Measurements from ENCODE around the gene PREX1. TPM values are rescaled to one million over a fixed set of nuclear protein-coding genes. Genes with fewer than 3 reads are reported as not detected.

PREX1 gene
- total and polyA plus RNA-seq, 2 donors from 2014 or later = 8.5 to 38.2 TPM

DNA sequence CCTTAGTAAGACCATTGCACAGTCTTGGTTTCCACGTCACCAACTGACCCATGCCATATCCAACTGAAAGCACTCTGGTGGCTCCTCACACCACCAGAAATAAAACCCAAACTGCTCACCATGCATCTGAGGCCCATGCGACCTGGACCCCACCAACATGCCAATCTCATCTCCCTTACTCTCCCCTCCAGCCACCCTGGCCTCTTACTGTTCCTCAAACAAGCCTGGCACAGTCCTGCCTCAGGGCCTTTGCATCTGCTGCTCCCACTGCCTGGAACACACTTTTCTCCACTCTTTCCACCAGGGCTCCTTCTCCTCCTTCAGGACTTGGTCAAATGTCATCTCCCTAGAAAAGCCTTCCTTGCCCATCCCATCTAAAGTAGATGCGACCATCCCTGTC, 8.7 kb downstream of the PREX1 start:
- Histone ChIP-seq H3K4me1 (ENCODE audit: control insufficient read depth in 2 of 3, insufficient read depth in 2 of 3, low read depth in 1 of 3, low read length in 3 of 3) (peaks cover 0 to 16% (median 0%) of the 10 kb centered on the region in 3 donors), H3K9ac (ENCODE audit: low read length in 3 of 3) (no peak overlapping the region), H3K27me3 (ENCODE audit: control insufficient read depth, insufficient read depth, low read length) (no peaks in the 10 kb centered on the region), H3K36me3 (ENCODE audit: control insufficient read depth in 2 of 3, insufficient read depth in 3 of 3, low read length in 3 of 3) (no peaks in the 10 kb centered on the region), H3K9me3 (ENCODE audit: control insufficient read depth in 2 of 3, insufficient read depth in 1 of 3, low read length in 3 of 3) (no peaks in the 10 kb centered on the region), H3K27ac (ENCODE audit: low read depth in 2 of 2, low read length in 2 of 2) (no peak overlapping the region), H3K4me3 (ENCODE audit: low read length in 3 of 3) (no peak overlapping the region)
- no peak for DNase-seq
- intact Hi-C loops (cut with DNase I) = no loop called here
- no peak for FAIRE-seq
- TF ChIP-seq, protein P1, sequence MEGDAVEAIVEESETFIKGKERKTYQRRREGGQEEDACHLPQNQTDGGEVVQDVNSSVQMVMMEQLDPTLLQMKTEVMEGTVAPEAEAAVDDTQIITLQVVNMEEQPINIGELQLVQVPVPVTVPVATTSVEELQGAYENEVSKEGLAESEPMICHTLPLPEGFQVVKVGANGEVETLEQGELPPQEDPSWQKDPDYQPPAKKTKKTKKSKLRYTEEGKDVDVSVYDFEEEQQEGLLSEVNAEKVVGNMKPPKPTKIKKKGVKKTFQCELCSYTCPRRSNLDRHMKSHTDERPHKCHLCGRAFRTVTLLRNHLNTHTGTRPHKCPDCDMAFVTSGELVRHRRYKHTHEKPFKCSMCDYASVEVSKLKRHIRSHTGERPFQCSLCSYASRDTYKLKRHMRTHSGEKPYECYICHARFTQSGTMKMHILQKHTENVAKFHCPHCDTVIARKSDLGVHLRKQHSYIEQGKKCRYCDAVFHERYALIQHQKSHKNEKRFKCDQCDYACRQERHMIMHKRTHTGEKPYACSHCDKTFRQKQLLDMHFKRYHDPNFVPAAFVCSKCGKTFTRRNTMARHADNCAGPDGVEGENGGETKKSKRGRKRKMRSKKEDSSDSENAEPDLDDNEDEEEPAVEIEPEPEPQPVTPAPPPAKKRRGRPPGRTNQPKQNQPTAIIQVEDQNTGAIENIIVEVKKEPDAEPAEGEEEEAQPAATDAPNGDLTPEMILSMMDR (IDR thresholded peaks at IDR 0.05; ENCODE audit: borderline replicate concordance, extremely low read depth, insufficient read depth) = no peak

DNA sequence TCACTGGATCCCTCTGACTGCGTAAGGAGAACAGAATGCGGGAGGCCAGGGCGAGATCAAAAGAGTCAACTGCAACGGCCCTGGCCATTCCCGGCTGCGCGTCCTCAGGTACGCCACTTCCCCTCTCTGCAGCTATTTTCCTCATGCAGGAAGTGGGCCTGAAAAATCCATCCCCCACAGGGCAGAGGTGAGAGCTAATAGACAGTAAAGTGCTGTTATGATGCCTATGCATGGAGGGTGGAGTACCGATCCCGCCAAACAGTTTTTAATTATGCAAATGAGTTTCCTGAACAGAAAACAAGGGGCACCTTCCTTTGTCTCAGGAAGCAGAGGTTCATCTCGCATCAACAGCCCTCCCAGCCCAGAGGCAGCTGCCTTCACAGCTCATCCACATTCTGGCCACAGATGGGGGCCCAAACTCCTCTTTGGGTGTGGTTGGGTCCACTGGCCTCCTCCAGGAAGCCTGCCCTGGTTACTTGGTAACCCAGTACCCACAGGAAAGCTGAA, 9.3 kb downstream of the PREX1 start:
- H3K4me3 ChIP-seq (ENCODE audit: low read length in 3 of 3) = no peak overlapping the region
- intact Hi-C loops (cut with DNase I) = no loop called here
- TF ChIP-seq, protein P1 (IDR thresholded peaks at IDR 0.05; ENCODE audit: borderline replicate concordance, extremely low read depth, insufficient read depth) = no peak

DNA sequence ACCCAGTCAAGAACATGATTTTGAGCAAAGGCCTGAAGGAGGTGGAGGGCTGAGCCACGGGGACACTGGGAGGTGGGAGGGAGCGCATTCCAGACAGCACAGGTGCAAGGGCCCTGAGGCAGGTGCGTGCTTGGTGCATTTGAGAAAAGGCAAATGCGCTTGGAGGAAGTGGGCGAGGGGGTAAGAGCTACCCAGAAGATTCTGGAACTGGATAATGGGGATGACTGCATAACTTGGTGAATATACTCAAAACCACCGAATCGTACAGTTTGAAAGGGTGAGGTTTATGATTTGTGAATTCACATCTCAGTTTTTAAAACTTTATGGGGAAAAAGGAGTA, 9.8 kb downstream of the PREX1 start:
- intact Hi-C loops (cut with DNase I) = no loop called here

More for the DNA sequence above, 9.3 kb downstream of the PREX1 start:
- Histone ChIP-seq H3K36me3 (ENCODE audit: control insufficient read depth in 2 of 3, insufficient read depth in 3 of 3, low read length in 3 of 3) (no peaks in the 10 kb centered on the region), H3K27me3 (ENCODE audit: control insufficient read depth, insufficient read depth, low read length) (no peaks in the 10 kb centered on the region), H3K9ac (ENCODE audit: low read length in 3 of 3) (no peak overlapping the region), H3K9me3 (ENCODE audit: control insufficient read depth in 2 of 3, insufficient read depth in 1 of 3, low read length in 3 of 3) (no peaks in the 10 kb centered on the region), H3K4me1 (ENCODE audit: control insufficient read depth in 2 of 3, insufficient read depth in 2 of 3, low read depth in 1 of 3, low read length in 3 of 3) (peaks cover 0 to 14% (median 0%) of the 10 kb centered on the region in 3 donors), H3K27ac (ENCODE audit: low read depth in 2 of 2, low read length in 2 of 2) (no peak overlapping the region)
- DNase-seq (no peak), FAIRE-seq (no peak)

More for the DNA sequence above, 9.8 kb downstream of the PREX1 start:
- no peak for FAIRE-seq
- Histone ChIP-seq H3K9me3 (ENCODE audit: control insufficient read depth in 2 of 3, insufficient read depth in 1 of 3, low read length in 3 of 3) (no peaks in the 10 kb centered on the region), H3K4me3 (ENCODE audit: low read length in 3 of 3) (no peak overlapping the region), H3K4me1 (ENCODE audit: control insufficient read depth in 2 of 3, insufficient read depth in 2 of 3, low read depth in 1 of 3, low read length in 3 of 3) (peaks cover 0 to 11% (median 0%) of the 10 kb centered on the region in 3 donors), H3K9ac (ENCODE audit: low read length in 3 of 3) (no peak overlapping the region), H3K27ac (ENCODE audit: low read depth in 2 of 2, low read length in 2 of 2) (no peak overlapping the region), H3K27me3 (ENCODE audit: control insufficient read depth, insufficient read depth, low read length) (no peaks in the 10 kb centered on the region), H3K36me3 (ENCODE audit: control insufficient read depth in 2 of 3, insufficient read depth in 3 of 3, low read length in 3 of 3) (no peaks in the 10 kb centered on the region)
- no peak for DNase-seq
- TF ChIP-seq, protein P1 (IDR thresholded peaks at IDR 0.05; ENCODE audit: borderline replicate concordance, extremely low read depth, insufficient read depth) = no peak

Data from kidney (tissue), 14 donors.